ENCODE results near the gene BRPF3.

BRPF3 gene

GRCh38 chr6:36273802-36274514 lies 77.4 kb downstream of the BRPF3 start:
- Histone ChIP-seq H3K36me3 (ENCODE audit: control insufficient read depth, insufficient read depth, low read length) (no peaks in the 10 kb centered on the region), H3K9me3 (ENCODE audit: control insufficient read depth, low read length) (no peaks in the 10 kb centered on the region), H3K4me3 (ENCODE audit: insufficient read depth, low read depth, low read length, poor library complexity, severe bottlenecking) (no peak overlapping the region), H3K27ac (ENCODE audit: insufficient read depth, low read length, poor library complexity, severe bottlenecking) (no peak overlapping the region), H3K4me1 (ENCODE audit: control insufficient read depth, insufficient read depth, low read length, poor library complexity, severe bottlenecking) (no peaks in the 10 kb centered on the region), H3K27me3 (replicated peaks; ENCODE audit: control insufficient read depth, insufficient read depth, low read length, poor library complexity, severe bottlenecking) (peaks cover 5% of the 10 kb centered on the region)
- DNase-seq, result no peak

GRCh38 chr6:36276581-36277536 lies 80.3 kb downstream of the BRPF3 start:
- Histone ChIP-seq H3K4me1 (ENCODE audit: control insufficient read depth, insufficient read depth, low read length, poor library complexity, severe bottlenecking) (no peaks in the 10 kb centered on the region), H3K36me3 (ENCODE audit: control insufficient read depth, insufficient read depth, low read length) (no peaks in the 10 kb centered on the region), H3K4me3 (ENCODE audit: insufficient read depth, low read depth, low read length, poor library complexity, severe bottlenecking) (no peak overlapping the region), H3K27ac (ENCODE audit: insufficient read depth, low read length, poor library complexity, severe bottlenecking) (no peak overlapping the region), H3K27me3 (replicated peaks; ENCODE audit: control insufficient read depth, insufficient read depth, low read length, poor library complexity, severe bottlenecking) (no peaks in the 10 kb centered on the region), H3K9me3 (ENCODE audit: control insufficient read depth, low read length) (no peaks in the 10 kb centered on the region)
- no peak for DNase-seq

- no peaks in the 10 kb centered on the region for H3K4me1 ChIP-seq (ENCODE audit: control insufficient read depth, insufficient read depth, low read length, poor library complexity, severe bottlenecking)
- H3K27me3 ChIP-seq (replicated peaks; ENCODE audit: control insufficient read depth, insufficient read depth, low read length, poor library complexity, severe bottlenecking), result no peaks in the 10 kb centered on the region
- no peaks in the 10 kb centered on the region for H3K36me3 ChIP-seq (ENCODE audit: control insufficient read depth, insufficient read depth, low read length)
- no peak overlapping the region for H3K27ac ChIP-seq (ENCODE audit: insufficient read depth, low read length, poor library complexity, severe bottlenecking)
- DNase-seq, result no peak
- H3K4me3 ChIP-seq (ENCODE audit: insufficient read depth, low read depth, low read length, poor library complexity, severe bottlenecking), result no peak overlapping the region
- no peaks in the 10 kb centered on the region for H3K9me3 ChIP-seq (ENCODE audit: control insufficient read depth, low read length)
Measured at GRCh38 chr6:36277946-36278470, 81.5 kb downstream of the BRPF3 start.

- Histone ChIP-seq H3K27ac (ENCODE audit: insufficient read depth, low read length, poor library complexity, severe bottlenecking) (no peak overlapping the region), H3K9me3 (ENCODE audit: control insufficient read depth, low read length) (no peaks in the 10 kb centered on the region), H3K36me3 (ENCODE audit: control insufficient read depth, insufficient read depth, low read length) (no peaks in the 10 kb centered on the region), H3K27me3 (replicated peaks; ENCODE audit: control insufficient read depth, insufficient read depth, low read length, poor library complexity, severe bottlenecking) (peaks cover 3% of the 10 kb centered on the region), H3K4me3 (ENCODE audit: insufficient read depth, low read depth, low read length, poor library complexity, severe bottlenecking) (no peak overlapping the region), H3K4me1 (ENCODE audit: control insufficient read depth, insufficient read depth, low read length, poor library complexity, severe bottlenecking) (no peaks in the 10 kb centered on the region)
- no peak for DNase-seq
Measured at GRCh38 chr6:36280467-36280866, 83.9 kb downstream of the BRPF3 start.

DNA sequence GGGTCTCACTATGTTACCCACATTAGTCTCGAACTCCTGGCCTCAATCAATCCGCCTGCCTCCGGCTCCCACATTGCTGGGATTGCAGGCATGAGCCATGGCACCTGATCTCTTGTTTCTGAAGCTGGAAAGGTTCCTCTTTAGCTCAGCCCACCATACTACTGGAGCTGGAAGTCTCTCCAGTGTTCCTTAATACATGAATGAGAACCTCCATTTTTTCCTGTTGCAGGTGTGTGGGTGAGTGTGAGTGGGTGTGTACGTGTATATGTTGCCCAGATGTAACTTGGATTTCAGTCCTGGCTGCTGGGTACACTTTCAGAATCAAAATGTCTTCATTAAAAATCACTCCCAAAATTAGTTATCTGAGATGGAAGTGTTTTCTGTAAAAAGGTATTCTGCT lies 84.4 kb downstream of the BRPF3 start:
- Histone ChIP-seq H3K4me3 (ENCODE audit: insufficient read depth, low read depth, low read length, poor library complexity, severe bottlenecking) (no peak overlapping the region), H3K27ac (ENCODE audit: insufficient read depth, low read length, poor library complexity, severe bottlenecking) (no peak overlapping the region), H3K36me3 (ENCODE audit: control insufficient read depth, insufficient read depth, low read length) (no peaks in the 10 kb centered on the region), H3K9me3 (ENCODE audit: control insufficient read depth, low read length) (no peaks in the 10 kb centered on the region), H3K27me3 (replicated peaks; ENCODE audit: control insufficient read depth, insufficient read depth, low read length, poor library complexity, severe bottlenecking) (peaks cover 3% of the 10 kb centered on the region), H3K4me1 (ENCODE audit: control insufficient read depth, insufficient read depth, low read length, poor library complexity, severe bottlenecking) (no peaks in the 10 kb centered on the region)
- DNase-seq, result no peak
